Adipose tissue (tissue), 3 donors: ENCODE results near the gene PPP2R2C. TPM values are rescaled to one million over a fixed set of nuclear protein-coding genes. Genes with fewer than 3 reads are reported as not detected.

ENCODE experiments used
- H3K27ac ChIP-seq: one replicate; pipeline ENCODE4 v1.5.1; 2013; ENCODE audit warnings: low read depth, low read length
- WGBS, 3 donors: extraction: QIAGEN DNeasy Blood & Tissue Kit; methylation state at CpG; one replicate each; pipeline ENCODE4 v1.1.7; 2013; 5-methylcytosine and 5-hydroxymethylcytosine counted together
- polyA plus RNA-seq, 3 donors: library from polyadenylated mRNA; stranded (reverse); fragments of 200-250 nt; gene quantifications; one replicate each; pipeline ENCODE4 v1.2.3, GENCODE V29; 2013
- donor health status: healthy with polysubstance abuse.
- donor health status: Bipolar disorder and iron deficiency.
- donor health status: healthy.

Gene PPP2R2C
- polyA plus RNA-seq, 3 donors, result 0.09 to 0.34 (median 0.32) TPM

GRCh38 chr4:6419452-6420028 is 52.9 kb downstream of the PPP2R2C start:
- WGBS, 3 donors, result 38 to 43% (median 39%) methylated on average over 6 of the region's 6 CpGs
- no peak overlapping the region for H3K27ac ChIP-seq

DNA sequence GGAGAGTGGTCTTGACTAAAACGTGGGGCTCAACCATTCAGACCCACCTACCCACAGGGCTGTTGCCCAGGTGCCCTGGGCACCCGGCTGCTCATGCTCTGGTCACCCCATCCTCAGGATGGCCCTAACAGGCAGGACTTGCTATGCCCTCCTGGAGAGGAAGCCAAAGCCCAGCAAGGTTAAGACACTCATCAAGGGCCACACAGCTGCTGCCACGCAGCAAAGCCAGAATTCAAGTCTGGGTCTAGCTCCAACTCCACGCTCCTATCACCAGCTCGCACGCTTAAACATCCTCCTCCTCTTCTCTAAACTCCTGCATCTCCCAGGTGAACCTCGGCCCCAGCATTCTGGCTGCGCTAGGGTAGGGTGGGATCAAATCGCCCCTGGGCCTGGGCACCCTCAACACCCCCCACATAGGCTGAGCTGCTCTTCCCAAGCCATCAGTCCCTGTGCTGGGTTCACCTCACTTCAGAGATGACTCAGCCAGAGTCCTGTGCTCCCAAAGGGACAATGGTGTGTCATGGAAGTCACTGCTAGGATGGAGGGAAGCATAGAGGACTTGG is 54.1 kb downstream of the PPP2R2C start:
- WGBS, 3 donors, result 82 to 88% (median 87%) methylated on average over 9 of the region's 9 CpGs
- no peak overlapping the region for H3K27ac ChIP-seq

DNA sequence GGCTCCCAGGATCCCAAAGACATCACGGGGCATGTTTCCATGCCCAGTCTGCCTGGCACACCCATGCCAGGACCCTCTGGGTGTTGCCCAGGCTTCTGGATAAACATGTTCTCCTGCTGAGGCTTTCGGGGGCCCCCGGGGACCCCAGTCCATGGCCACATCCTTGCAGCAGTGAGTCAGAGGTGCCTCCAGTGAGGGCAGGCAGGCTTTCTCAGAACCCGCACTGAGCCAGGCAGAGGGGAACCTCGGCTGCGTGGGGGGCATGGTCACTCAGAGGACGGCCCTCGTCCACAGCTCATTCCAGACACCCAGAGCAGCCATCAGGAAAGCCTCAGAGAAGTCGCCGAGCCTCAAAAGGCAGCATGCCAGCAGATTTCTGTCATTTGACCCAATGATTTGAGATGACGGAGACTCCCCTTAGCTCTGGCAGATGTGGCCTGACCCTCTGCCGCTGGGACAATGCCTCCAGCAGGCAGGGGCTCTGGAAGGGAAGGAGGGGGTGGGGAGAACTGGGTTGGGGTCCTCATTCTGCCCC is 54.8 kb downstream of the PPP2R2C start:
- 58 to 69% (median 65%) methylated on average over 12 of the region's 12 CpGs for WGBS, 3 donors
- H3K27ac ChIP-seq, result no peak overlapping the region

DNA sequence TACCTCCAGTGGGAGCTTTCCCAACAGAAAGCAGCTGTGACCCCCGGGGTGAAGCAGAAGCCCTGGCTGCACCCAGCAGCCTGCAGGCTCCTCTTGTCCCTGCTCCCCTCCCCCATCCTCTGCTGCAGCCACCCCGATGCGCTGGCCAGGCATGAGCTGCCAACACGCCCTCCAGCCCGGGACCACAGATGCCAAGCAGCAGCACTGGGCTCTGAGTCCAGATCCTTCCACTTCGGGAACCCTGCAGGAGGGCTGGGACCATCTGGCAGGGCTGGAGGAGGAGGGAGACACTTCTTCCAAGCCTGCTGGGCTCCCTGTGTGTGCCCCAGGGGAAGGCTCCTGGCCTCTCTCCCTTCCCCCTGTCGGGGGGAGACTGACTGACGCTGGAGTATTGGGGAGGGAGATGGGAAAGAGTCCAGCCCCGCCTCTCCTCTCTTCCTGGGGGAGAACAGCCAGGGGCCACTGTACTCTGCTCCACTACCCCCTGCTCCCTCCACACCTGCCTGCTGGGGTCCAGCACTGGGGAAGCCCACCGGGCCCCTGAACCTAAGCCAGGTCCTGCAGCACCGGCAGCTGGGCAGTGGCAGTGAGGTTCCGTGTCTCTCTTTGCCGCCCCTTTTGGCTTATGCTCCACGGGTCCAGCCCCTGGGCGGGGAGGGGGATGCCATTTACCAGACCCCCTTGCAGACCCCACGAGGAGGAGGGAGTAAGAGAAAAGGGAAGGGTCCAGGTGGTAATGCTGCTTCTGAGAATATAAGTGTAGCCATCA is 55.7 kb downstream of the PPP2R2C start:
- H3K27ac ChIP-seq, result no peak overlapping the region
- WGBS, 3 donors, result 31 to 44% (median 40%) methylated on average over 13 to 16 of the region's 16 CpGs

- WGBS, 3 donors, result 51 to 64% (median 64%) methylated on average over 19 of the region's 19 CpGs
- H3K27ac ChIP-seq, result no peak overlapping the region
These were observed 57.2 kb downstream of the PPP2R2C start for GRCh38 chr4:6415031-6415705.

DNA sequence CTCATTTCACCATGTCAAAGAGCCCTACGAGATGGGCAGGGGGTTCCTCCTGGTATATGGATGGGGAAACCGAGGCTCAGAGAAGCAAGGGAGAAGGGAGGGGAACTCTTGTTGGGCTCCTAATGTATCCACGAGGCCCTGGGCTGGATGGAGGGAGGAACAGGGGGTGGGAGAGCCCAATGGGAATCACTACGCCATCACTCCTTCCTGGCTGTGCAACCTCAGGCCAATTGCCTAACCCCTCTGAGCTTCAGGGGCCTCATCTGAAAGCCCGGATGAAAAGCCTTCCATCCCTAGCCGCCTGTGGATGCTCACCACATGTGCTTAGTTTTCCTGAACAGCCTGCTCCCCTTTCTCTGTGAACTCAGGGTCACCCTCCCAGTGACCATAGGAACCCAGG is 57.8 kb downstream of the PPP2R2C start:
- no peak overlapping the region for H3K27ac ChIP-seq
- WGBS, 3 donors, result 61 to 66% (median 66%) methylated on average over 6 of the region's 6 CpGs

- no peak overlapping the region for H3K27ac ChIP-seq
- WGBS, 3 donors, result 79 to 89% (median 89%) methylated on average over 6 of the region's 6 CpGs
These were observed 61.8 kb downstream of the PPP2R2C start for GRCh38 chr4:6410664-6411063.

- 64 to 82% (median 70%) methylated on average over 11 of the region's 11 CpGs for WGBS, 3 donors
- H3K27ac ChIP-seq, result no peak overlapping the region
These were observed 62.3 kb downstream of the PPP2R2C start for GRCh38 chr4:6410068-6410467.

GRCh38 chr4:6409381-6409780 is 63.0 kb downstream of the PPP2R2C start:
- no peak overlapping the region for H3K27ac ChIP-seq
- WGBS, 3 donors, result 66 to 85% (median 84%) methylated on average over 6 of the region's 6 CpGs

GRCh38 chr4:6408263-6408662 is 64.2 kb downstream of the PPP2R2C start:
- 59 to 68% (median 60%) methylated on average over 4 of the region's 4 CpGs for WGBS, 3 donors
- H3K27ac ChIP-seq, result no peak overlapping the region

DNA sequence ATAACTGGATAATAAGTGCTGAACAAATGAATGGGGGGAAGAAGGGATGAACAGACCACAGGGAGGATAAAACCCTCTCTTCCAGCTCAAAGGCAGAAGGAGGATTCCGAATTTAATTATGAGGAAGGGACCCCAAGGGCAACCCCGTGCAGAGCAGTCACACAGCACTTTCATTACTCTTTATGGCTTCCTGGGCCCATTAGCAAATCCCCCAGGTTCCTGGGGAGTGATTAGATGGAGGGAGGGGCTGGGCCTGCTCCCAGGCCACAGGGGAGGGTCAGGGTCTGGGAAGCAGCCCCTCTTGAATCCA is 67.1 kb downstream of the PPP2R2C start:
- H3K27ac ChIP-seq, result no peak overlapping the region
- WGBS, 3 donors, result 4 to 25% (median 11%) methylated on average over 2 of the region's 2 CpGs

DNA sequence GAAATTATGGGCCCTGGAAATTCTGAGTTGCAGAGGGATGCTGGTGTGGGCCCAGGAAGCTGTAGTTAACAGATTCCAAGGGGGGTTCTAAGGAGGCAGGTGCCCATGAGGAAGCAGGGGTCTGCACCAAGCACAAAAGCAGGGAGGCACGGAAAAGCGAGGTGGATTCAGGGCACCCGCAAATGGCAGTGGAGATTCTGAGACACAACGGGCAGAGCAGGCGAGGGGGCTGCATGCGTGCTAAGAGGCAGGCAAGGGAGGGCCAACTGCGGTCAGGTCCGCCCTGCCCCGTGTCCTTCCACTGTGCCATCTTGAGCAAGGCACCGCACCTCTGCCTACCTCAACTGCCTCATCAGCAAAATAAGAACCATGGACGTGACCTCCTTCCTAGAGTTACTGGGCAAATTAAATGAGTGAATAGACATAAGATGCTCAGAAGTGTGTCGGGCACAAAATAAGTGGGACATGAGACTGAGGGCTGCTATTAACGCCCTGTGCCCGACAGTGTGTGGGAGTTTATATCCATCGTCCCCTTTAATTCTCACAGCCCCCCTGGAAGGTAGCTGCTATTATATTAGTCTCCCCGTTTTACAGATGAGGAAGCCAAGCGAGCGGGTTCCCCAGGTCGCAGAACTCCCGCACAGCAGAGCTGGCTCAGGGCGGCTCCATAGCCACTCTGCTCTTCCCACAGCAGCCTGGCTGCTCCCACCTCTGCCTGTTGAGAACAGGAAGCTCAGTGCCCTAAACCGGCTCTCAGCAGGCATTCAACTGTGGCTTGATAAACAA is 67.6 kb downstream of the PPP2R2C start:
- no peak overlapping the region for H3K27ac ChIP-seq

DNA sequence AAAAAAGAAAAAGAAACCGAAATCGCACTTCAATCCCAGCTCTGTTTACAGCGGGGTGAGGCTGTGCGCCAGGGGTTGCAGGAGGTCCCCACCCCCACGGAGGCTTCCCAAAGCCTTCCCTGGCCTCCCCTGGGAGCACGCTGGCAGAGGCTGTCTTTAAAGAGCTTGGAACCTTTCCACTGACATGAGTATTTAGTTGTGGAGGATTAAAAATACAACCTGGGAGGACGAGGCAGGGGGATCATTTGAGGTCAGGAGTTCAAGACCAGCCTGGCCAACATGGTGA is 69.1 kb downstream of the PPP2R2C start:
- H3K27ac ChIP-seq, result no peak overlapping the region
- WGBS, 3 donors, result 5 to 8% (median 7%) methylated on average over 7 of the region's 7 CpGs

More for the DNA sequence above, 67.6 kb downstream of the PPP2R2C start:
- 64 to 74% (median 65%) methylated on average over 22 of the region's 22 CpGs for WGBS, 3 donors

DNA sequence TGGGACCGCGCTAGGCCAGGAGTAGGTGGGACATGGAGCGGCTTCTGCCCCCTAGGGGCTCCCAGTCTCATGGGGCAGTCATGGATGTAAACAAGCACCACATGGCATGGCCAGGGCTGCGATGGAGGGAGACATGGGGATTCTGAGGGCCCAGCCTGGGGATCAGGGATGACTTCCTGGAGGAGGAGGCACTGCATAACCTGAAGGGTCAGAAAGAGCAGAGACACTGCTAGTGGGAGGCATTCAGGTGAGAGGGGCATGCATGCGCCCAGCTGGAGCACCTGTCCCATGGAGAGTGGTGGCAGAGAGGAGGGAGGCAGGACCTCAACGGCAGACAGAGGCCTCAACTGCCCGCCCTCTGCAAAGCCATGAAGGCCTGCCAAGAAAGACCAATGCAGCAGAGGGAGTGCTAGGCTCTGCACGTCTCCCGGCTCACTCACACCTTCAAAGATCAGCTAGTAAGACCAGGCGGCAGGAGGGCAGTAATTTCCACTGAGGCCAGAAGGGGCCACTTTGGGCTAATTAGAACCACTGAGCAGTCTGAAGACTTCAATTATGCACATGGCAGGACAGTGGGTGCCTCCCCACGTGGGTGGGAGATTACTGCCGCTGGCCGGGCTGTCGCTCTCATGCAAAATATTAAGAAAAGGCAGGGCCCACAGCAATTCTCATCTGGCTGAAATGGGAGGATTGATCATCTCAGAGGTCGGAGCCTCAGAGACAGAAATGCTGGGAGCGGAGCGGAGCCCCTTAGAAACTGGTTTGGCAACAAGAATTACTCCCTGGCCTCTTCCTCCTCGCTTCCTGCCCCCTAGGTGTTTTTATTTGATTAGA is 69.6 kb downstream of the PPP2R2C start:
- 27 to 33% (median 30%) methylated on average over 18 of the region's 18 CpGs for WGBS, 3 donors
- no peak overlapping the region for H3K27ac ChIP-seq

- no peak overlapping the region for H3K27ac ChIP-seq
- WGBS, 3 donors, result 85 to 93% (median 92%) methylated on average over 9 of the region's 9 CpGs
These were observed 70.6 kb downstream of the PPP2R2C start for GRCh38 chr4:6401797-6402196.

DNA sequence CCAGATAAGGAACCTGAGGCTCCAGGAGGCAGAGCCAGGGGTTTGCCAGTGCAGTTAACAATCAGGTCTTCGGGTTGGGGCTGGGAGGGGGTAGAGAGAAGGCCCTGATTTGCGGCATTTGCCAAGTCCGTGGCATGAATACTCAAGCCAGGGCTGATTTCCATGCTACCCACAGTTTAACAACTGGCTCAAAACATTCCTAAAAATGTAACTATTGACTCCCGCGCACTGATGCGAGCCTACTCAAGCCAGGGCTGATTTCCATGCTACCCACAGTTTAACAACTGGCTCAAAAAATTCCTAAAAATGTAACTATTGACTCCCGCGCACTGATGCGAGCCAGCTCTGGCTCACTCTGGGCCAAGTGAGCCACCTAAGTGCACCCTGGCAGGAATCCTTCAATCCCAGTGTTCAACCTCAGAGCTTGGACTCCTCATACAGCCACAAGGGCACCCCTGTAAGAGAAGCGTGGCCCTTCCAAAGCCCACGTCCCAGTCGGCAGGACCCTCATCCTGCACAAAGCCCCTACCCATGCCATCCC is 75.6 kb downstream of the PPP2R2C start:
- H3K27ac ChIP-seq, result no peak overlapping the region
- WGBS, 3 donors, result 67 to 78% (median 74%) methylated on average over 12 of the region's 12 CpGs

- no peak overlapping the region for H3K27ac ChIP-seq
- 57 to 63% (median 62%) methylated on average over 15 to 17 of the region's 17 CpGs for WGBS, 3 donors
These were observed 76.8 kb downstream of the PPP2R2C start for GRCh38 chr4:6395466-6396228.
